Activated T-helper 2 cell treated with anti-CD3 and anti-CD28 coated beads, Interferon-gamma antibody, Interleukin-2, Interleukin-4, amounts not matched to agents 10 μg/mL and 5 μg/mL and 100 μg/mL, durations not matched to agents 14 hours and 24 hours and 36 hours (primary cell): Measurements from ENCODE around the gene NT5C. TPM values are rescaled to one million over a fixed set of nuclear protein-coding genes. Genes with fewer than 3 reads are reported as not detected.
"Not testable (repeated sequence)": the region's sequence is repeated elsewhere in the genome, so short reads cannot be mapped to it uniquely, and the experiment has no call there.

Experiments
- DNase-seq: peaks from one replicate; pipeline ENCODE4 v3.0.0; 2021; ENCODE audit warnings: low spot score
- H3K27ac Mint-ChIP-seq: one replicate; pipeline ENCODE4 v1.8.0; 2021; ENCODE audit warnings: mixed read lengths
- H3K27me3 Mint-ChIP-seq: one replicate; pipeline ENCODE4 v1.8.0; 2021; ENCODE audit warnings: low read depth, mixed read lengths
- H3K36me3 Mint-ChIP-seq: one replicate; pipeline ENCODE4 v1.8.0; 2021; ENCODE audit warnings: low read depth, mixed read lengths
- H3K4me1 Mint-ChIP-seq: one replicate; pipeline ENCODE4 v1.8.0; 2021; ENCODE audit warnings: low read depth, mixed read lengths
- H3K4me3 Mint-ChIP-seq: one replicate; pipeline ENCODE4 v1.8.0; 2021; ENCODE audit warnings: low read depth, mild to moderate bottlenecking, moderate library complexity, mixed read lengths
- H3K9me3 Mint-ChIP-seq: one replicate; pipeline ENCODE4 v1.8.0; 2021; ENCODE audit warnings: mixed read lengths
- intact Hi-C: fragments of 100-400 bp; cut with micrococcal nuclease; formaldehyde crosslinking; loops from one replicate; pipeline ENCODE4 v1.15.1; 2023
- total RNA-seq: library from RNA; stranded (reverse); gene quantifications from 2 replicates; pipeline ENCODE4 v1.2.3, GENCODE V29; 2022

The NT5C gene
- total RNA-seq, 1 donor from 2014 or later = 86.6 TPM

GRCh38 chr17:75154195-75155106 is 22.9 kb upstream of the NT5C start, which contains the start of gene JPT1:
JPT1 (minus strand) TSS chr17:75154512; CDS start chr17:75154397, 115 bp downstream.
- intact Hi-C loops = loop anchor here (1.0 to 5.0 kb wide), 3 partner anchors 23 to 48 kb away; partner anchors contain the start of gene NT5C
- Mint-ChIP-seq H3K27me3 (no peaks in the 10 kb centered on the region), H3K4me1 (peaks cover 33% of the 10 kb centered on the region), H3K27ac (peak within 1 kb of the TSS; percentile 84), H3K36me3 (peaks cover 34% of the 10 kb centered on the region), H3K9me3 (no peaks in the 10 kb centered on the region), H3K4me3 (peak within 1 kb of the TSS; percentile 93)
- DNase-seq = peak; percentile 96

DNA sequence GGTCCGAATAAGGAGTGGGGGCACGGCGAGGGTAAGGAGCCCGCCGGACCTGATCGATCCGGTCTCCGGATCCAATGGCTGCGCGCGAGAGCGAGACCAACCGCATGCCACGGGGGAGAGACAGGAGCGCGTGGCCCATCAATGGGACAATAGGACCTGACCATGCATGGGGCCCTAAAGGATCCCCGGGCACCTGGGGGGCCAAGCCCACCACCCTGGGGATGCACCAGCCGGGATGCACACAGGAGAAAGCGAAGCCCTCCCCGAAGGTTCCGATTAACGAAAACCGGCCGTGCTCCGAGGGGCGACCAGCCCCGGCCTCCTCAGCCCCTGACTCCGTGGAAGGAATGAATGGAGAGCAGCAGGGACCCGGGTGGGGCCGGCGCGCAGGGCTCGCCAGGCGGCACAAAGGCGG is 22.2 kb upstream of the NT5C start:
- Mint-ChIP-seq H3K4me1 (peaks cover 32% of the 10 kb centered on the region), H3K4me3 (peak overlapping the region; percentile 93), H3K36me3 (peaks cover 36% of the 10 kb centered on the region), H3K27me3 (no peaks in the 10 kb centered on the region), H3K9me3 (no peaks in the 10 kb centered on the region), H3K27ac (peak overlapping the region; percentile 84)
- peak; percentile 25 for DNase-seq
- intact Hi-C loops = loop anchor here (1.0 to 5.0 kb wide), 4 partner anchors 22 to 49 kb away; partner anchors contain the start of gene NT5C

DNA sequence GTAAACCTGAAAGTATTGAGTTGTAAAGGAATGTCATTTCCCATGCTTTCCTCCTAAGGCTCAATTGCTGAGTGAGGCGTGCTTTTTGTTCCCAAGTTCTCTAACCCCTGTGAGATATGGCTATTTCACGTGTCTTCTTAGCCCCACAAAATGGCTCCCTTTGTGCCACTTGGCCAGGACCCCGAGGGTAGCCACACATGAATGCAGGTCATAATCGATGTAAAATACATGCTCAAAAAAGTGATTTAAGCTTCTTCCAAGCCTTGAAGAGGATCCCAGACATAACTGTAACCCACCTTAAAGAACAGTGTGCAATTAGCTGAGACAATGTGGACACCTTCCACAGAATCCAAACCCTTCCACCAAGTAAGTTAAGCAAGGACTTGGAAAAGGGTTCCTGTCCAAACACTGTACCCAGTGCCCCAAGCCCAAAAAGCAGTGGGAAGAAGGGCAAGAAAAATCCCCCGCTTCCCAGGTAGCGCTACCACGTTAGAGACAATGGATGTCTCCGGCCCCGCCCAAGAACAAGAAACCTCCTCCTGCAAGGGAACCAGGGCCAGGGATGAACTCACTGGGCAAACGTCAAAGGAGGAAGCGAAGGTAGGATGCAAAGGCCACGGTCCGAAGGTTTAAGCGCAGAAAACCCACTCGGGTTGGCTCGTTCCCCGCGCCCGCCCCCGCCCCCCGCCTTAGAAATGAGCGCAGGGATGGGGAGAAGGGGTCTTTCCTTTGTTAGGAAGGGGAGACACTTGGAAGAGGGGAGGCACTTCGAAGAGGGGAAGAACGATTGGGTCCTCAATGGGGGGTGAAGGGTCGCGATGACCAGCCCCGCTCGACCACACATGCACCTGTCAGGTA is 21.6 kb upstream of the NT5C start:
- peaks cover 39% of the 10 kb centered on the region for H3K36me3 Mint-ChIP-seq
- H3K9me3 Mint-ChIP-seq = no peaks in the 10 kb centered on the region
- intact Hi-C loops = loop anchor here (2.0 to 5.0 kb wide), 2 partner anchors 38 to 49 kb away; no protein-coding TSS in a partner anchor
- peak overlapping the region; percentile 93 for H3K4me3 Mint-ChIP-seq
- H3K27me3 Mint-ChIP-seq = no peaks in the 10 kb centered on the region
- H3K27ac Mint-ChIP-seq = peak overlapping the region; percentile 84
- no peak for DNase-seq
- H3K4me1 Mint-ChIP-seq = peaks cover 35% of the 10 kb centered on the region

DNA sequence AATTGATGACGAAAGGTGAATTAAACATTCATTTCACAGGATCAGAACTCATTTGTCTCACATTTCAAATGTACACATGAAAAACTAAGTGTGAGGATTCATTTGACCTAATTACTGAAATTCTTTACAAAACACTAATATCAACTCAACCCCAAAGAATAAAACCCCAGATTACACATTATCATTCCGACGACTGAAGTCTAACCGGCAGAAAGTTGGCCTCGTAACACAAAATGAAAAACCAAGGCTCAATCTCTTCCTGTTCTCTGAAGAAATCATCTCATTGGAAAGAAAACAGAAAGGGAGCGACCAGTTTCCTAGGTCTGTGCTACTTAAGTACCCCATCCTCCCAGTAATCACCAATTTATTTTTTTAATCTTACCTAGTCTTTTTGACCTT is 21.0 kb upstream of the NT5C start:
- Mint-ChIP-seq H3K27ac (peak overlapping the region; percentile 84), H3K36me3 (peaks cover 45% of the 10 kb centered on the region), H3K4me3 (peak overlapping the region; percentile 93), H3K9me3 (no peaks in the 10 kb centered on the region), H3K4me1 (peaks cover 35% of the 10 kb centered on the region), H3K27me3 (no peaks in the 10 kb centered on the region)
- DNase-seq = no peak
- intact Hi-C loops = loop anchor here (2.0 to 5.0 kb wide), 2 partner anchors 38 to 50 kb away; no protein-coding TSS in a partner anchor

DNA sequence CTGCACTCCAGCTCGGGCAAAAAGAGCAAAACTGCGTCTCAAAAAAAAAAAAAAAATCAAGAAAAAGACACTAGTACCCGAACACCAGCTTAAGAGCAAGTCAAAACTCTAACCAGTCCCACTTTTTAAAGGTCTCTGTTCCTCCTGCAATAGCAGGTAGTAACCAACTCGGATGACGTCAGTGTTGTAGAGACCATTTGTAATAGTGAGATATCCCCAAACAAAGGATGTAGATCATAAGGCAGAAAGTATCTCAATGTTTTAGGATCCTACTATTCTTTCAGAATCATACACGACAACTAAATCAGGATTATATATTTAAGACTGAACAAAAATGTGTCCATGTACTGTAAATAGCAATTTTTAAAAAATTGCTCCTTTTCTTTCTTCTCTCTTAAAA is 20.4 kb upstream of the NT5C start:
- H3K4me3 Mint-ChIP-seq = peak overlapping the region; percentile 93
- no peak for DNase-seq
- intact Hi-C loops = loop anchor here (2.0 to 5.0 kb wide), 2 partner anchors 37 to 50 kb away; no protein-coding TSS in a partner anchor
- H3K9me3 Mint-ChIP-seq = no peaks in the 10 kb centered on the region
- H3K36me3 Mint-ChIP-seq = peaks cover 47% of the 10 kb centered on the region
- H3K27me3 Mint-ChIP-seq = no peaks in the 10 kb centered on the region
- H3K27ac Mint-ChIP-seq = peak overlapping the region; percentile 50
- H3K4me1 Mint-ChIP-seq = peaks cover 37% of the 10 kb centered on the region

- Mint-ChIP-seq H3K9me3 (no peaks in the 10 kb centered on the region), H3K27me3 (no peaks in the 10 kb centered on the region), H3K27ac (no peak overlapping the region), H3K36me3 (peaks cover 69% of the 10 kb centered on the region), H3K4me1 (peaks cover 30% of the 10 kb centered on the region), H3K4me3 (no peak overlapping the region)
- intact Hi-C loops = no loop called here
- DNase-seq = no peak
Observed at GRCh38 chr17:75147878-75148546, 16.5 kb upstream of the NT5C start.

- H3K9me3 Mint-ChIP-seq = no peaks in the 10 kb centered on the region
- no peak for DNase-seq
- no peak overlapping the region for H3K27ac Mint-ChIP-seq
- intact Hi-C loops = no loop called here
- H3K4me3 Mint-ChIP-seq = no peak overlapping the region
- no peaks in the 10 kb centered on the region for H3K27me3 Mint-ChIP-seq
- H3K4me1 Mint-ChIP-seq = peaks cover 18% of the 10 kb centered on the region
- peaks cover 63% of the 10 kb centered on the region for H3K36me3 Mint-ChIP-seq
Observed at GRCh38 chr17:75146592-75146991, 15.1 kb upstream of the NT5C start.

- Mint-ChIP-seq H3K27ac (no peak overlapping the region), H3K4me1 (peaks cover 23% of the 10 kb centered on the region), H3K27me3 (no peaks in the 10 kb centered on the region), H3K4me3 (no peak overlapping the region), H3K36me3 (peaks cover 78% of the 10 kb centered on the region), H3K9me3 (no peaks in the 10 kb centered on the region)
- DNase-seq = no peak
- intact Hi-C loops = no loop called here
Observed at GRCh38 chr17:75144816-75145512, 13.4 kb upstream of the NT5C start.

DNA sequence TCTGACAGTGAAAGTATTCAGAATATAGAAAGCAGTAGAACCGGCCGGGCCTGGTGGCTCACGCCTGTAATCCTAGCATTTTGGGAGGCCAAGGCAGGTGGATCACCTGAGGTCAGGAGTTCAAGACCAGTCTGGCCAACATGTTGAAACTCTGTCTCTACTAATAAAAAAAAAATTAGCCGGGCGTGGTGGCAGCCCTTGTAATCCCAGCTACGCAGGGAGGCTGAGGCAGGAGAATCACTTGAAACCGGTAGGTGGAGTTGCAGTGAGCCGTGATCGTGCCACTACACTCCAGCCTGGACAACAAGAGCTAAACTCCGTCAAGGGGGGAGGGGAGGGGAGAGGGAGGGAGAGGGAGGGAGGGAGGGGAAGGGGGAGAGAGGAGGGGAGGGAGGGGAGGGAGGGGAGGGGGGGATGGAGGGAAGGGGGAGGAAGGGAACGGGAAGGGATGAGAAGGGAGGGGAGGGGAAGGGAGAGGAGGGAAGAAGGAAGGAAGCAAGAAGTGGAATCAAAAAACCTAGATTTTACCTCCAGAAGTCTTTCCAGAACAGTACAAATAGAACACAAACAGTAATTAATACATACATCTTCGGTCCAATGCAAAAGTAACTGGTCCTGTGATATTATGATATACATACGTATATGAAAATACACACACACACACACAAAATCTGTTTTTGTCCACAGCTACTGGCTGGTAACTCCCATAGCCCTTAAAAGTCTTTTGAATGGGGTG is 10.9 kb upstream of the NT5C start:
- Mint-ChIP-seq H3K27ac (no peak overlapping the region), H3K9me3 (no peaks in the 10 kb centered on the region), H3K4me1 (peaks cover 13% of the 10 kb centered on the region), H3K4me3 (no peak overlapping the region), H3K27me3 (no peaks in the 10 kb centered on the region), H3K36me3 (peaks cover 68% of the 10 kb centered on the region)
- intact Hi-C loops = no loop called here
- no peak for DNase-seq

GRCh38 chr17:75138519-75138918 is 7.0 kb upstream of the NT5C start:
- Mint-ChIP-seq H3K4me3 (no peak overlapping the region), H3K27me3 (no peaks in the 10 kb centered on the region), H3K9me3 (no peaks in the 10 kb centered on the region)

GRCh38 chr17:75137762-75138161 is 6.2 kb upstream of the NT5C start:
- not testable (repeated sequence) for H3K4me1 Mint-ChIP-seq, DNase-seq, H3K27ac Mint-ChIP-seq, H3K27me3 Mint-ChIP-seq, H3K4me3 Mint-ChIP-seq, H3K9me3 Mint-ChIP-seq
- peaks cover 54% of the 10 kb centered on the region for H3K36me3 Mint-ChIP-seq
- intact Hi-C loops = loop anchor here (10.0 kb wide), 1 partner anchor 47 kb away; the partner anchor contains the start of gene SUMO2

More at GRCh38 chr17:75138519-75138918, 7.0 kb upstream of the NT5C start:
- peaks cover 7% of the 10 kb centered on the region for H3K4me1 Mint-ChIP-seq
- H3K27ac Mint-ChIP-seq = no peak overlapping the region
- H3K36me3 Mint-ChIP-seq = peaks cover 59% of the 10 kb centered on the region
- intact Hi-C loops = loop anchor here (10.0 kb wide), 1 partner anchor 46 kb away; the partner anchor contains the start of gene SUMO2
- no peak for DNase-seq
